Keratinocyte (primary cell): Measurements from ENCODE around the gene PEX11G. TPM values are rescaled to one million over a fixed set of nuclear protein-coding genes. Genes with fewer than 3 reads are reported as not detected.

ENCODE experiments used
- DNase-seq: peaks from one replicate; pipeline ENCODE4 v3.0.0-alpha.2; 2011; ENCODE audit warnings: low read depth, missing footprints, low spot score
- FAIRE-seq: peaks from 2 replicates; lab custom pipeline; 2011; peaks lifted over from hg19 to GRCh38; lab: Jason Lieb, UNC
- H2AFZ ChIP-seq: 2 replicates; pipeline ENCODE4 v1.6.0; 2012; ENCODE audit warnings: low read length, control low read depth, inconsistent platforms; ENCODE audit not compliant: control insufficient read depth
- H3K27ac ChIP-seq: 2 replicates; pipeline ENCODE4 v1.5.1; 2011; ENCODE audit warnings: low read length; ENCODE audit not compliant: control insufficient read depth, insufficient read depth
- H3K27me3 ChIP-seq: 3 replicates; pipeline ENCODE4 v1.6.0; 2011; ENCODE audit warnings: low read length; ENCODE audit not compliant: control insufficient read depth, insufficient read depth; ENCODE audit errors: extremely low read depth
- H3K36me3 ChIP-seq, 2 experiments: 2 replicates in 1 of 2; 3 replicates in 1 of 2; pipeline ENCODE4 v1.5.1; 2011; ENCODE audit warnings: low read length in 2 of 2, mild to moderate bottlenecking in 1 of 2; ENCODE audit not compliant: control insufficient read depth in 2 of 2, insufficient read depth in 2 of 2; ENCODE audit errors: extremely low read depth in 1 of 2
- H3K4me1 ChIP-seq: 3 replicates; pipeline ENCODE4 v1.5.1; 2011; ENCODE audit warnings: low read length; ENCODE audit not compliant: control insufficient read depth, insufficient read depth; ENCODE audit errors: extremely low read depth
- H3K4me2 ChIP-seq: 3 replicates; pipeline ENCODE4 v1.6.0; 2011; ENCODE audit warnings: low read depth, low read length; ENCODE audit not compliant: control insufficient read depth, insufficient read depth; ENCODE audit errors: extremely low read depth
- H3K4me3 ChIP-seq, 3 experiments: fragments of 200-600 bp in 1 of 3; sonication (generic) in 1 of 3; 2 replicates in 2 of 3; 3 replicates in 1 of 3; pipeline ENCODE4 v1.5.1; 2011 to 2016; ENCODE audit warnings: low read length in 3 of 3, mild to moderate bottlenecking in 3 of 3, control low read depth in 2 of 3, inconsistent platforms in 1 of 3, low read depth in 1 of 3, mixed read lengths in 1 of 3, mixed run types in 1 of 3, moderate library complexity in 1 of 3; ENCODE audit not compliant: control insufficient read depth in 2 of 3, insufficient read depth in 2 of 3; ENCODE audit errors: extremely low read depth in 1 of 3
- H3K79me2 ChIP-seq: 2 replicates; pipeline ENCODE4 v1.6.0; 2012; ENCODE audit warnings: low read length; ENCODE audit not compliant: control insufficient read depth, insufficient read depth
- H3K9ac ChIP-seq: 3 replicates; pipeline ENCODE4 v1.6.0; 2011; ENCODE audit warnings: low read length; ENCODE audit not compliant: control insufficient read depth, insufficient read depth; ENCODE audit errors: extremely low read depth
- H3K9me1 ChIP-seq: 3 replicates; pipeline ENCODE4 v1.6.0; 2011; ENCODE audit warnings: low read length; ENCODE audit not compliant: control insufficient read depth, insufficient read depth; ENCODE audit errors: extremely low read depth
- H3K9me3 ChIP-seq: 2 replicates; pipeline ENCODE4 v1.5.1; 2012; ENCODE audit warnings: low read depth, low read length; ENCODE audit not compliant: control insufficient read depth
- H4K20me1 ChIP-seq: 3 replicates; pipeline ENCODE4 v1.6.0; 2011; ENCODE audit warnings: low read length; ENCODE audit not compliant: control insufficient read depth, insufficient read depth; ENCODE audit errors: extremely low read depth
- EZH2 ChIP-seq: IDR thresholded peaks from one replicate; pipeline ENCODE4 v1.6.1; 2012; ENCODE audit warnings: inconsistent platforms, mild to moderate bottlenecking, low read length, moderate library complexity
- dilution Hi-C: fragments of 300-500 bp; cut with MboI; formaldehyde crosslinking; loops from one replicate; pipeline ENCODE4 v1.7.0; 2020; ENCODE audit warnings: low sequenced_read_pairs; ENCODE audit not compliant: extremely low pct_ligation_motif_present
- polyA plus RNA-seq, 5 experiments: library from polyadenylated mRNA; depleted of rRNA in 3 of 5; stranded (reverse) in 3 of 5; stranded (forward) in 1 of 5; unstranded in 1 of 5; fragments of >200 nt; gene quantifications; 1 replicate in 1 of 5; 2 replicates in 3 of 5; 3 replicates in 1 of 5; pipeline versions ENCODE4 v1.2.1 to v1.2.3, GENCODE V29; 2011 to 2012; ENCODE audit warnings: missing spikeins in 2 of 5, low read depth in 1 of 5, low replicate concordance in 1 of 5
- TF ChIP-seq, protein P1 (sequence below), 3 experiments: IDR thresholded peaks in 1 of 3; conservative IDR thresholded peaks in 1 of 3; optimal IDR thresholded peaks in 1 of 3; 2 replicates in 2 of 3; 3 replicates in 1 of 3; pipeline versions ENCODE3 to v1.5.1; 2011; ENCODE audit warnings: low read length in 3 of 3, mild to moderate bottlenecking in 3 of 3, moderate library complexity in 2 of 3, control low read depth in 1 of 3, inconsistent platforms in 1 of 3; ENCODE audit not compliant: insufficient read depth in 2 of 3; ENCODE audit errors: extremely low read depth in 1 of 3

The PEX11G gene
- polyA plus RNA-seq, 1 donor (not counting 4 experiments of a cell fraction or from before 2014, with no cell fraction given) = 1.1 TPM

GRCh38 chr19:7505682-7506384 lies 17.0 kb upstream of the PEX11G start:
- H3K9ac ChIP-seq = no peak overlapping the region
- no peaks in the 10 kb centered on the region for H3K9me1 ChIP-seq
- TF ChIP-seq, protein P1, sequence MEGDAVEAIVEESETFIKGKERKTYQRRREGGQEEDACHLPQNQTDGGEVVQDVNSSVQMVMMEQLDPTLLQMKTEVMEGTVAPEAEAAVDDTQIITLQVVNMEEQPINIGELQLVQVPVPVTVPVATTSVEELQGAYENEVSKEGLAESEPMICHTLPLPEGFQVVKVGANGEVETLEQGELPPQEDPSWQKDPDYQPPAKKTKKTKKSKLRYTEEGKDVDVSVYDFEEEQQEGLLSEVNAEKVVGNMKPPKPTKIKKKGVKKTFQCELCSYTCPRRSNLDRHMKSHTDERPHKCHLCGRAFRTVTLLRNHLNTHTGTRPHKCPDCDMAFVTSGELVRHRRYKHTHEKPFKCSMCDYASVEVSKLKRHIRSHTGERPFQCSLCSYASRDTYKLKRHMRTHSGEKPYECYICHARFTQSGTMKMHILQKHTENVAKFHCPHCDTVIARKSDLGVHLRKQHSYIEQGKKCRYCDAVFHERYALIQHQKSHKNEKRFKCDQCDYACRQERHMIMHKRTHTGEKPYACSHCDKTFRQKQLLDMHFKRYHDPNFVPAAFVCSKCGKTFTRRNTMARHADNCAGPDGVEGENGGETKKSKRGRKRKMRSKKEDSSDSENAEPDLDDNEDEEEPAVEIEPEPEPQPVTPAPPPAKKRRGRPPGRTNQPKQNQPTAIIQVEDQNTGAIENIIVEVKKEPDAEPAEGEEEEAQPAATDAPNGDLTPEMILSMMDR (optimal IDR thresholded peaks at IDR 0.05 in 1 of 3, IDR thresholded peaks at IDR 0.05 in 1 of 3, conservative IDR thresholded peaks at IDR 0.05 in 1 of 3; ENCODE audit: extremely low read depth in 1 of 3, insufficient read depth in 2 of 3, low read length in 3 of 3) = no peak
- TF ChIP-seq EZH2 = no peak
- no peaks in the 10 kb centered on the region for H3K36me3 ChIP-seq
- H3K79me2 ChIP-seq = no peaks in the 10 kb centered on the region
- no peaks in the 10 kb centered on the region for H3K9me3 ChIP-seq
- peak overlapping the region; percentile 60 for H2AFZ ChIP-seq
- no peaks in the 10 kb centered on the region for H3K27me3 ChIP-seq
- H3K4me3 ChIP-seq = peak overlapping the region in 1 of 3 experiments; percentile 3
- no peaks in the 10 kb centered on the region for H3K4me1 ChIP-seq
- dilution Hi-C loops = no loop called here
- H3K27ac ChIP-seq = no peak overlapping the region
- FAIRE-seq (no peak), DNase-seq (no peak)
- H3K4me2 ChIP-seq = peak overlapping the region; percentile 22
- no peaks in the 10 kb centered on the region for H4K20me1 ChIP-seq

GRCh38 chr19:7505288-7505681 lies 16.4 kb upstream of the PEX11G start:
- FAIRE-seq (no peak), DNase-seq (no peak)
- TF ChIP-seq EZH2 = no peak
- TF ChIP-seq, protein P1 (optimal IDR thresholded peaks at IDR 0.05 in 1 of 3, IDR thresholded peaks at IDR 0.05 in 1 of 3, conservative IDR thresholded peaks at IDR 0.05 in 1 of 3; ENCODE audit: extremely low read depth in 1 of 3, insufficient read depth in 2 of 3, low read length in 3 of 3) = no peak
- dilution Hi-C loops = no loop called here
- no peaks in the 10 kb centered on the region for H3K36me3 ChIP-seq
- H3K4me1 ChIP-seq = peaks cover 2% of the 10 kb centered on the region
- H3K4me3 ChIP-seq = no peak overlapping the region
- no peak overlapping the region for H3K9ac ChIP-seq
- no peaks in the 10 kb centered on the region for H3K9me3 ChIP-seq
- H3K27ac ChIP-seq = no peak overlapping the region
- no peaks in the 10 kb centered on the region for H3K79me2 ChIP-seq
- peaks cover 4% of the 10 kb centered on the region for H3K27me3 ChIP-seq
- no peak overlapping the region for H2AFZ ChIP-seq
- no peaks in the 10 kb centered on the region for H3K9me1 ChIP-seq
- H3K4me2 ChIP-seq = no peak overlapping the region
- H4K20me1 ChIP-seq = no peaks in the 10 kb centered on the region
